ENCODE measurements around the gene FAM184B.
A peak's percentile ranks its signal among the peaks of the same experiment; 100 is the strongest.

Gene FAM184B

GRCh38 chr4:17781300-17782287 lies at the start of gene FAM184B:
FAM184B (minus strand) TSS chr4:17781621; CDS start chr4:17781299, 322 bp downstream.
- no peak for DNase-seq

DNA sequence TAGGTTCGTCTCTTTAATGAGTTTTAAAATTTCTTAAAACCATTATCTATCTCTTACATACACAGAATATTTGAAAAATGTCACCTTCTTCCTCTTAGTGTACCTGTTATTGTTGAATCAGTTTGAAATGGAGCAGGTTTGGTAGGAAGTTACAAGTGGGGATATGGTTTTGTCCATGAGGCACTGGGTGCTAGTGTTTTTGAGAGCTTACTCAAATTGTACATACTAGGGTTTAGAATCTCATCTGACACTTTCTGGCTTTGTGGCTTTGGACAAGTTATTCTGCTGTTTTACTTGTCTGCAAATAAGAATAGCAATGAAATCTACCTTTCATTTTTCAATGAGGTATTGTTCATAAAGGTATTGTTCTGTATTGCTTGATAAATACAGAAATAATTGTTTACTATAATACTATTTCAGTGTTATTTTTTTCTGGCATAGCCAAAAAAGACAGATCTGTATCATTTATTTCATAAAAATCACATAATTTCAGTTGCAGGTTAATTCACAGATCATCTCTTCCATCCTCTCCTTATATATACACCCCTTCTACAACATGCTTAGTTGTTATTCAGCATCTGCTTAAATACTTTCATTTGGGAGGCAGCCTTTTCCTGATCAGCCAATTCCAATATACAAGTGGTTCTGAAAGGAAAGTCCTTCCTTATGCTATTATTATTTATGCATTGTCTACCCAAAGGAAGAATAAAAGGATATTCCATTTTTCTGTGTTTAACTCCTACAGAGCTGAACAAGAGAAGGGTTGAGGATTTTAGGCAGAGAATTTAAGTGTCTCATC lies 42.6 kb upstream of the FAM184B start:
- DNase-seq, result no peak

DNA sequence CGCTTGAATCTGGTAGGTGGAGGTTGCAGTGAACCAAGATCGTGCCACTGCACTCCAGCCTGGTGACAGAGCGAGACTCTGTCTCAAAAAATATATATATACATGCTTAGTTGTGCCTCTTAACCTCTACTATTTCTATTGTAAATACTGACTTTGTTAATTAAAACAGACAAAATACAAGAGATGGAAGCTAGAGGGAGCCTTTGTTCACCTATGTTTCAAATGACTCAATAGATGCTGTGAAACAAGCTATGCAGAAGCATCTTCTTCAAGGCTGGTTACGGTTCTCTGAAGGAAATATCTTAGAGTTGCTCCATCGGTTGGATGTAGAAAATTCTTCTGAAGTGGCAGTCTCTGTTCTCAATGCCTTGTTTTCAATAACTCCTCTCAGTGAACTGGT lies 35.6 kb upstream of the FAM184B start:
- peak in 1 of 2 donors; percentile 71 for DNase-seq

DNA sequence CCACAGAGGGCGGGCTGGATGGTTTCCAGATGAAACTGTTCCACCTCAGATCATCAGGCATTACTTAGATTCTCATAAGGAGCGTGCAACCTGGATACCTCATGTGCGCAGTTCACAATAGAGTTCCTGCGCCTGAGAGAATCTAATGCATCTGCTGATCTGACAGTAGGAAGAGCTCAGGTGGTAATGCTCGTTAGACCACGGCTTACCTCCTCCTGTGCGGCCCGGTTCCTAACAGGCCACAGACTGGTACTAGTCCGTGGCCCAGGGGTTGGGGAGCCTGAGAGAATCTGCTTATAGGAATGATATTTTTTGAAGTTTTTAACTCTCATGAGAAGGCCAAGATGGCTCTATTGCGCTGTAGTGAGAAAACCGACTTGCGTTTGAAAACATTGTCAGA lies 34.7 kb upstream of the FAM184B start:
- no peak for DNase-seq

GRCh38 chr4:17814140-17814539 lies 32.7 kb upstream of the FAM184B start:
- DNase-seq, result no peak

- no peak for DNase-seq
Observed at GRCh38 chr4:17812801-17813200, 31.4 kb upstream of the FAM184B start.

GRCh38 chr4:17812125-17812524 lies 30.7 kb upstream of the FAM184B start:
- DNase-seq, result no peak

- DNase-seq, result no peak
Observed at GRCh38 chr4:17811078-17811603, 29.7 kb upstream of the FAM184B start.

DNA sequence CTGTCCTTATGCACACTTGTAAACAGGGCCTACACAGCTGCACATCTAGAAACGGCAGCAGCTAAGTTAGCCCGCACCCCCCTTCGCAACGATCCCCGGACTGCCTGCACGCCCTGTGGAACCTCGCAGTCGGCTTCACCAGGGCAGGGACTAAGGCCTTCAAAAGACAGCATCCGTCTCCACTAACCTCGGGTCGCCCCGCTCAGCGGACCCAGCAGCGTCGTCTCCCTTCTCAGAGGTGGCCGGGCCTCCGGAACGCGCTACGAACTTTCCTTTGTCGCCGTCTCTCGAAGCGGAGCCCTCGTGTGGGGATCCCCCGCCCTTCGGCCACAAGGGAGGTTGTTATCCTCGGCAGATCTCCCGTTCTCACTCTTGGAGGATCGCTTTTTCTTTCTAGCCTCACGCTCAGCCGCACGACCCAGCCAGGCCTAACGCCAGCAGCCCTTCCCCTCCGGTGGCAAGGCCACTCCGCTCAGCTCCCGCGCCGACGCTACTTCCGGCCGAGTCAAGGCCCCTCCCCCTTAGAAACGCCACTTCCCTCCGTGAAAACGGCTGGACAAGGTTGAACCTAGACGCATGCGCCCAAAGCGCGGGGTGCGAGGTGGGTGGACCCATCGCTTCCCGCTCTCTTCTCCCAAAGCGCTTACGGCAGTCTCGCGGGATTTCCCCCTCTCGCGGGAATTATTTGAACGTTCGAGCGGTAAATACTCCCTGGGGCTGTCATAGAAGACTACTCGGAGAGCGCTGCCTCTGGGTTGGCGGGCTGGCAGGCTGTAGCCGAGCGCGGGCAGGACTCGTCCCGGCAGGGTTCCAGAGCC lies 29.0 kb upstream of the FAM184B start, which contains the start of the genes DCAF16 and NCAPG:
Gene DCAF16, minus strand, starts transcription at position 498 of the 818 bp plus-strand sequence. CDS start 6,616 bp downstream, outside the sequence.
Gene NCAPG, plus strand, starts transcription at position 720 of the 818 bp plus-strand sequence. CDS start 99 bp downstream, outside the sequence.
- DNase-seq, result peak; percentile 97 to 98

DNA sequence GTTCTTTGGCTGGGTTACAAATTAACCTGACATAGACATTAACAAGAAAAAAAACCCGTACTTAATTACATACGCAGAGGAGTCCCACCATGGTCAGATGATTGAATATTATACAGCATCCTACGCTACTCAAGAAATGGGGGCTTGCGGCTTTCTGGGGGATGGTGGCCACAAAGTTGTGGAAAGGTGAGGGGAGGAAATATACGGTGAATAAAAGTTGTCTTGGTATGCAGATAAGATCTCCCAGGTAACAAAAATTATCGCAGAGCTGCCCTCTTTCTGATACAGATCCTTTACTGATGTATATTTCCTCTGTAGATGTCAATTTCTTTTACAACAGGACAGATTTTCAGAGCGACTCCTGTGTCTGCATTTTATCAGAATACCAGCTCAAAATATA lies 28.2 kb upstream of the FAM184B start:
- DNase-seq, result no peak

DNA sequence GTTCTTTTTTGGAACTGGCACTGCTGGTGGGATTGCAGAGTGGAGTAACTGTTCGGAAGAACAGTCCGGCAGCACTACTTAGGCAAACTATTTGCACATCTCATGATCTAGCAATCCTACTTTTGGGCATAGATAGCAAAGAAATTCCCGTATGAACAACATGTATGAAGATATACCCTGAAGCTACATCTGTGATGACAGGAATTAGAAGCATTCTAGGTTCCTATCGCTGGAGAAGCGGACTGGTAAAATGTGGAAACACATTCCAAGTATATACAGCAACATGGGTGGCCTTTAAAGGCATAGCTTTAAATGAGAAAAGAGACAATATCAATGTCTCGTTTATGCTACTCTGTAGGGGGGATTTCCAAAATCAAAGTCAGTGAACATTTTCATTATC lies 26.0 kb upstream of the FAM184B start:
- no peak for DNase-seq

DNA sequence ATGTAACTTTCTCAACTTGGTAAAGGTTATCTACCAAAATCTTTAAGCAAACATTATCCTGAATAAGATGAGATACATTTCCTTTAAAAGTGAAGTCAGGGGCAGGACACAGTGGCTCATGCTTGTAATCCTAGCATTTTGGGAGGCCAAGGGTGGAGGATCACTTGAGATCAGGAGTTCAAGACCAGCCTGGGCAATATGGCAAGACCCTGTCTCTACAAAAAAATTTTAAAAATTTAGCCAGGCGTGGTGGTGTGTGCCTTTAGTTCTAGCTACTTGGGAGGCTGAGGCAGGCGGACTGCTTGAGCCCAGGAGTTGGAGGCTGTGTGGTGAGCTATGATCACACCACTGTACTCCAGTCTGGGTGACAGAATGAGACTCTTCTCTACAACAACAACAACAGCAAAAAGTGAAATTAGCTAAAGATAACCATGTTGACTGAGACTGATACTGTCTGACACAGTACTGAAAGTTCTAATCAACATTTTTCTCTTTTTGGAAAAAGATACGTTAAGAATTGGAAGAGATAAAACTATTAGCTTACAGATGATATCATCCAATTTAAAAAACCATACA lies 24.2 kb upstream of the FAM184B start:
- DNase-seq, result no peak

DNA sequence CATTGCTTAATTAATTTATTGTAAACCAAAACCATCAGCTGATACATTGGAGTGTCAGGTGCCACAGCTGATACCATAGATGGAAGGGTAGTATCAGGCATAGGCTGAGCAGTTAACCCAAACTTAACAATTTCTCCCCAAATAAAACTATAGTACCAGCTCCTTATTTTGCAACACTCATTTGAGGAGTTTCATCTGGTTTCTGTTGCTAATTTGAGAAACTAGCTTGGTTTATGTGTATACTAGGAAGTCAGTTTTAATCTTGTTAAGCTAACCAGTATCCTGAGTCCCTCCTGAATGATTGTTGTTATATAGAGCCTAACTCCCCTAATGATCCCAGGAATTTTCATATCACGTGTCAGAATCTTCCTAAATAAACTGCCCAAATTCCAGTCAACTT lies 16.4 kb upstream of the FAM184B start:
- no peak for DNase-seq

DNA sequence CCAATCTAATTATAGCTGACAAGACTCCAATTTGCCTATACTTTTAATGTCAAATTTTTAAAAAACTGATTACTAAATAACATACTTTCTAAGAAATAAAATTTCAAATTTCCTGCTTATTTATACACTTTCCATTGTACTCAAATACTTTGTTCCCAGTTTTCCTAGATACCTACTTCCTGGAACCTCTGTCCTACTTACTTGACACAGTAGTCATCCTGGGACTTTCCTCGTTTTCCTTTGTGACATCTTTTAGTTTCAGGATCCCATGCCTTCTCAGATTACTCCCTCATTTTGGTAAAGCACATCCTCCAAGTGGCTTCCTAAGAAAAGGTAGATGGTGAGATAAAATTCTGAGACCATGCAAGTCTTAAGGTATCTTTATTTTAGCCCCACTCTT lies 13.3 kb upstream of the FAM184B start:
- no peak for DNase-seq

GRCh38 chr4:17788956-17789355 lies 7.5 kb upstream of the FAM184B start:
- no peak for DNase-seq

- DNase-seq, result no peak
Observed at GRCh38 chr4:17787315-17787714, 5.9 kb upstream of the FAM184B start.

DNA sequence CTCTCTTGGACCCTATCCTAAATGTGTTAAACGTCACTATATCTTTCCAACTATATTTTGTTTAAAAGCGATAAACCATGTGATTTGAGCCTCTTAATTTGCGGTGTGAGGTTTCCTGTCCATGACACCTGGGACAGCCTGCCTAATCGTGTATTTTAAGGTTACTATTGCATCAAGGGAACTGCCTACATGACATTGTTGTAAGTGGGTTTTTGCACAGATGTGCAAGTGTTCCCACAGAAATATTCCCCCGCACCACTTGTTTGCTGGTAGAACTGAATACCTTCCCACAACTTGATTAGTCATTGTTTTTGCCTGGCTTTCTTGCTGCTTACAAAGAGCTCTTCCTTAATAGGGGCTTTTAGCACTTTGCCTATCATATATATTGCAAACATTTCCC lies 5.1 kb upstream of the FAM184B start:
- no peak for DNase-seq

- no peak for DNase-seq
Observed at GRCh38 chr4:17785858-17786257, 4.4 kb upstream of the FAM184B start.

GRCh38 chr4:17780501-17781299 lies 721 bp downstream of the FAM184B start:
- DNase-seq, result no peak

- no peak for DNase-seq
Observed at GRCh38 chr4:17778431-17778830, 3.0 kb downstream of the FAM184B start.

DNA sequence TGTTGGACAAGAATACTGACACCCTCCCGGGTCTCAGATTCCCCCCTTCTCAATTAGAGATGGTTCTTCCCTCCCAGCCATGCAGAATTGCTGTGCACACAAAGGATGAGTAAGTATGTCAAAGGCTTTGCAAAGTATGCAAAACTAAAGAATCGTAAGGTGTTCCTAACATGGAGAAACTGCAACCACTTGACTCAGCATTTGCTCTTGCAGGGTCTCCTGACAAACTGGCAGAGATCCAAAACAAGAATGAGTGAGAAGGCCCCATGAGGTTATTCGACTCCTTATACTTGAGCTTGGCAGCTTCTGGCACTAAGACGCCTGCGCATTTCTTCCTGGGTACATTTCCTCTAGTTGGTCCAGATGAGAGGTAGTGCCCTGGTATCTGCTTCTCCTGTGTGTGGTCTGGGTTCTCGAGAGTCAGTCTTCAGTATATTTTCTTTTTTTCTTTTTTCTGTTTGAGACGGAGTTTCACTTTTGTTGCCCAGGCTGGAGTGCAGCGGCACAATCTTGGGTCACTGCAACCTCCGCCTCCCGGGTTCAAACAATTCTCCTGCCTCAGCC lies 8.2 kb downstream of the FAM184B start:
- DNase-seq, result no peak

All from hippocampal formation (tissue), 2 donors.